ENCODE results near the gene FAM162A.

DNA sequence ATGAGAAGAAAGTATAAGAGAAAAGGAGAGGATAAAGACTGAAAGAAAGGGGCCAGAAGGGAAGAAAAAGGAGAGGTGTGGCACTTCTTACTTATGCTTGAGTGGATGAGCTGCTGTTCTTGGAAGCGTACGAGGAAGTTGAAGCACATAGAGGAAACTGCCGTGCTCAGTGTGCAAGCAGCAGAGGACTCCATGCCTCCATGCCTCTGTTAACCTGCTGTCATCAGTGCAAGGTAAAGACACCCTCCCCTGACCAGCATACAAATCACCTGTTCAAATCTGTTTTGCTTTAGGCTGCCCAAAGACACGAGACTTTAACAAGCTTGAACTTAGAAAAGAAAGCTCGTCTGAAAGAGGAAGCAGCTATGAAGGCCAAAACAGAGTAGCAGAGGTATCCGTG lies 25.5 kb downstream of the FAM162A start:
- TF ChIP-seq, protein P1, sequence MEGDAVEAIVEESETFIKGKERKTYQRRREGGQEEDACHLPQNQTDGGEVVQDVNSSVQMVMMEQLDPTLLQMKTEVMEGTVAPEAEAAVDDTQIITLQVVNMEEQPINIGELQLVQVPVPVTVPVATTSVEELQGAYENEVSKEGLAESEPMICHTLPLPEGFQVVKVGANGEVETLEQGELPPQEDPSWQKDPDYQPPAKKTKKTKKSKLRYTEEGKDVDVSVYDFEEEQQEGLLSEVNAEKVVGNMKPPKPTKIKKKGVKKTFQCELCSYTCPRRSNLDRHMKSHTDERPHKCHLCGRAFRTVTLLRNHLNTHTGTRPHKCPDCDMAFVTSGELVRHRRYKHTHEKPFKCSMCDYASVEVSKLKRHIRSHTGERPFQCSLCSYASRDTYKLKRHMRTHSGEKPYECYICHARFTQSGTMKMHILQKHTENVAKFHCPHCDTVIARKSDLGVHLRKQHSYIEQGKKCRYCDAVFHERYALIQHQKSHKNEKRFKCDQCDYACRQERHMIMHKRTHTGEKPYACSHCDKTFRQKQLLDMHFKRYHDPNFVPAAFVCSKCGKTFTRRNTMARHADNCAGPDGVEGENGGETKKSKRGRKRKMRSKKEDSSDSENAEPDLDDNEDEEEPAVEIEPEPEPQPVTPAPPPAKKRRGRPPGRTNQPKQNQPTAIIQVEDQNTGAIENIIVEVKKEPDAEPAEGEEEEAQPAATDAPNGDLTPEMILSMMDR (IDR thresholded peaks at IDR 0.05): no peak
- no peak for TF ChIP-seq POLR2A (IDR thresholded peaks at IDR 0.05)

All from right lobe of liver (tissue), 4 donors.